GM19467 (cell line): ENCODE data around the gene NTNG2.
"Not testable (repeated sequence)": the region's sequence is repeated elsewhere in the genome, so short reads cannot be mapped to it uniquely, and the experiment has no call there.

ENCODE experiments used
- ATAC-seq: cut with Tn5 transposase; IDR thresholded peaks from one replicate; pipeline ENCODE4 v1.9.1; 2021; ENCODE audit warnings: mild to moderate bottlenecking, moderate library complexity; ENCODE audit not compliant: unreplicated experiment

Gene NTNG2

GRCh38 chr9:132249123-132249522 lies 87.3 kb downstream of the NTNG2 start:
- ATAC-seq = no peak

GRCh38 chr9:132249690-132250089 lies 87.8 kb downstream of the NTNG2 start:
- no peak for ATAC-seq

- no peak for ATAC-seq
These were observed 88.7 kb downstream of the NTNG2 start for GRCh38 chr9:132250324-132251262.

- no peak for ATAC-seq
These were observed 99.0 kb downstream of the NTNG2 start for GRCh38 chr9:132260846-132261245.

- no peak for ATAC-seq
These were observed 104.2 kb downstream of the NTNG2 start for GRCh38 chr9:132266017-132266416.

- ATAC-seq = no peak
These were observed 105.8 kb downstream of the NTNG2 start for GRCh38 chr9:132267660-132268059.

GRCh38 chr9:132268725-132269352 lies 107.0 kb downstream of the NTNG2 start:
- ATAC-seq = no peak

- not testable (repeated sequence) for ATAC-seq
These were observed 108.1 kb downstream of the NTNG2 start for GRCh38 chr9:132269704-132270516.

GRCh38 chr9:132274861-132275260 lies 113.0 kb downstream of the NTNG2 start:
- ATAC-seq = no peak

- ATAC-seq = no peak
These were observed 121.3 kb downstream of the NTNG2 start for GRCh38 chr9:132283165-132283564.

- ATAC-seq = no peak
These were observed 122.0 kb downstream of the NTNG2 start for GRCh38 chr9:132283863-132284262.

GRCh38 chr9:132287256-132287760 lies 125.5 kb downstream of the NTNG2 start:
- no peak for ATAC-seq

GRCh38 chr9:132288361-132288760 lies 126.5 kb downstream of the NTNG2 start:
- no peak for ATAC-seq

- ATAC-seq = no peak
These were observed 127.1 kb downstream of the NTNG2 start for GRCh38 chr9:132288966-132289365.

GRCh38 chr9:132293145-132293721 lies 131.4 kb downstream of the NTNG2 start:
- no peak for ATAC-seq
